Kidney (tissue), 14 donors: ENCODE measurements around the gene POLR1A. TPM values are rescaled to one million over a fixed set of nuclear protein-coding genes. Genes with fewer than 3 reads are reported as not detected.

Experiments
- DNase-seq, 5 donors: peaks; one replicate each; pipeline ENCODE4 v3.0.0-alpha.2; 2013 to 2020
- FAIRE-seq: peaks from 2 replicates; lab custom pipeline; 2012; peaks lifted over from hg19 to GRCh38; lab: Jason Lieb, UNC
- H3K27ac ChIP-seq, 2 donors: one replicate each; pipeline ENCODE4 v1.7.0; 2013; ENCODE audit warnings: low read depth in 2 of 2, low read length in 2 of 2, inconsistent platforms in 1 of 2
- H3K27me3 ChIP-seq: one replicate; pipeline ENCODE4 v1.7.1; 2013; ENCODE audit warnings: low read length, inconsistent platforms; ENCODE audit not compliant: control insufficient read depth, insufficient read depth
- H3K36me3 ChIP-seq, 3 donors: one replicate each; pipeline versions ENCODE4 v1.7.0 to v1.7.1; 2013; ENCODE audit warnings: low read length in 3 of 3, control low read depth in 1 of 3, inconsistent platforms in 1 of 3; ENCODE audit not compliant: insufficient read depth in 3 of 3, control insufficient read depth in 2 of 3
- H3K4me1 ChIP-seq, 3 donors: one replicate each; pipeline versions ENCODE4 v1.7.0 to v1.7.1; 2013; ENCODE audit warnings: low read length in 3 of 3, inconsistent platforms in 1 of 3, low read depth in 1 of 3; ENCODE audit not compliant: control insufficient read depth in 2 of 3, insufficient read depth in 2 of 3
- H3K4me3 ChIP-seq, 3 donors: one replicate each; pipeline versions ENCODE4 v1.7.0 to v1.8.1; 2013; ENCODE audit warnings: low read length in 3 of 3, control low read depth in 1 of 3, inconsistent platforms in 1 of 3
- H3K9ac ChIP-seq, 3 donors: one replicate each; pipeline versions ENCODE4 v1.7.0 to v1.7.1; 2013; ENCODE audit warnings: low read length in 3 of 3, control low read depth in 1 of 3, inconsistent platforms in 1 of 3
- H3K9me3 ChIP-seq, 3 donors: one replicate each; pipeline versions ENCODE4 v1.7.0 to v1.7.1; 2013; ENCODE audit warnings: low read length in 3 of 3, control low read depth in 1 of 3, inconsistent platforms in 1 of 3; ENCODE audit not compliant: control insufficient read depth in 2 of 3, insufficient read depth in 1 of 3
- CTCF ChIP-seq: IDR thresholded peaks from 3 replicates; pipeline ENCODE4 v1.5.1; 2012; ENCODE audit warnings: mild to moderate bottlenecking, moderate library complexity, borderline replicate concordance; ENCODE audit not compliant: insufficient read depth; ENCODE audit errors: extremely low read depth
- intact Hi-C: fragments of 100-400 bp; cut with DNase I; formaldehyde crosslinking; loops from one replicate; pipeline ENCODE4 v1.11.1; 2022
- polyA plus RNA-seq: library from polyadenylated mRNA; stranded (reverse); fragments of 350-450 nt; fragmentation: Illumina TruSeq; extraction: RNeasy Lipid Tissue Mini Kit (QIAGEN cat#74804); gene quantifications from one replicate; pipeline ENCODE4 v1.2.3, GENCODE V29; 2014; ENCODE audit warnings: low read depth, low replicate concordance; ENCODE audit not compliant: insufficient read depth
- total RNA-seq: library from RNA; stranded (reverse); fragmentation: NEBNext Ultra II Directional; extraction: Animal tissue kit (Norgen Biotek cat#: 25700); gene quantifications from one replicate; pipeline ENCODE4 v1.2.1, GENCODE V29; 2021
- donor health status: control.
- donor health status: control.
- donor health status: control.
- donor health status: control.
- donor health status: control.
- donor health status: DM: yes; HTN: yes; CAD: no.
- donor health status: Normal renal cell carcinoma (clear cell type).

Gene POLR1A
- total and polyA plus RNA-seq, 2 donors from 2014 or later = 3.4 to 33.7 TPM

DNA sequence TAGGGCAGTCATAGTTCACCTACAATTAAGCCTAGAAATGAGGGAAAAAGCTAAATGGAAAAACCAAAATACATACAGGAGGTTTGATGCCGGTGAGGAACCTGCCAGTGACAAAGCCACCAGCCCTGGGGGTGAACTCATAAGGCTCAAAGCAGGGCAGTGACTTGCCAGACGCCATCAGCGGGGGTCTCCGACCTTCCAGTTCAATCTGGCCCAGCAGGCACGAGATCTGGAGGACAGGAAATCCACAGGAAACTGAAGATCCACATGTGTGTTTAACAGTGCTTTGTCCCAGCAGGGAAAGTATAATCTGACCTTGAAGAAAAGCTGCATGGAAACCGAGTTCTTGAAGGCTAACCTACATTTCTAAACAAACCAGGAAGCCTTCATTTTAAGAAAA lies 60.1 kb downstream of the POLR1A start:
- Histone ChIP-seq H3K4me3 (no peak overlapping the region), H3K9me3 (no peaks in the 10 kb centered on the region), H3K27ac (no peak overlapping the region), H3K9ac (no peak overlapping the region), H3K4me1 (peaks cover 0 to 8% (median 0%) of the 10 kb centered on the region in 3 donors), H3K36me3 (peaks cover 4 to 50% (median 33%) of the 10 kb centered on the region in 3 donors), H3K27me3 (no peaks in the 10 kb centered on the region)
- TF ChIP-seq CTCF = no peak
- intact Hi-C loops = no loop called here
- DNase-seq (peak in 1 of 5 donors; percentile 9), FAIRE-seq (no peak)

DNA sequence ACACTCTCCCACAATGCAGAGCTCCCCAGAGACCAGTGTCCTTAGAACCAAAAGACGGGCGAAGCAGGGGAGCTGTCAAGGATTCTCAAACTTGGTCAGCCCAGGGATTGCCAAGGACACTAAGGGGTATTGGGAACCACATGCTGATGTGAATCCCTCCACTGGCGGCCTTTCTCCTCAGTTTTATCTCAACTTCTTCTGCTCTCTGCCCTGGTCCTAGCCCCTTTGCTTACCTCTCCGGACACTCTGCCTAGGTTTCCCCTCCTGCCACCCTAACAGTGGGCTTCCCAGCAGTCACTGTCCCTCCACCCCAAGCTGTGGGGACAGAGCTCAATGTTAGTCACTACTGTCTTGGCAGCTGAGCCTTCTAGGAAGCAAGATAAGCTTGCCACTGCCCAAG lies 61.1 kb downstream of the POLR1A start:
- peaks cover 0 to 8% (median 0%) of the 10 kb centered on the region in 3 donors for H3K4me1 ChIP-seq
- FAIRE-seq (no peak), DNase-seq (peak in 1 of 5 donors; percentile 7)
- H3K9me3 ChIP-seq = no peaks in the 10 kb centered on the region
- H3K27ac ChIP-seq = no peak overlapping the region
- H3K27me3 ChIP-seq = no peaks in the 10 kb centered on the region
- intact Hi-C loops = no loop called here
- TF ChIP-seq CTCF = no peak
- H3K4me3 ChIP-seq = no peak overlapping the region
- peaks cover 4 to 56% (median 33%) of the 10 kb centered on the region in 3 donors for H3K36me3 ChIP-seq
- H3K9ac ChIP-seq = no peak overlapping the region

DNA sequence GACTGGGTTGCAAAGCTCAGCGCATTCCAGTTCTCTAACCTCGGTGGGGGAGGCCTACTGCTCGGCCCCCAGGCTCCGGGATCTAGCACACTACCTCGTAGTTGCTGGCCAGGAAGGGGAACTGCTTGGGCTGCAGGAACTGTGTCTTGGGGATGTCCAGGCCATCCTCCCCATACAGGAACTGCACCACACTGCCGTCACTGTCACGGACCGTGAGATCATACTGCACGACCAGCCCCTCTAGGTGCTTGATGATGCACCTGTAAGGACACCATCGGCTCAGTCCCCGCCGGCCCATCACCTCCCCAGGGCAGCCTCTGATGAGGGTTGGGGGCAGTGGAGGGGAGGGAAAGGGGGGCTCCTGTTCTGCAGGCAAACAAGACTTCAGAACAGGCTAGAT lies 61.6 kb downstream of the POLR1A start:
- intact Hi-C loops = no loop called here
- peak in 1 of 5 donors; percentile 29 for DNase-seq

More for the DNA sequence above, 61.6 kb downstream of the POLR1A start:
- Histone ChIP-seq H3K4me1 (peaks cover 0 to 7% (median 0%) of the 10 kb centered on the region in 3 donors), H3K4me3 (no peak overlapping the region), H3K9me3 (no peaks in the 10 kb centered on the region), H3K27me3 (no peaks in the 10 kb centered on the region), H3K9ac (no peak overlapping the region), H3K27ac (no peak overlapping the region), H3K36me3 (peaks cover 5 to 59% (median 33%) of the 10 kb centered on the region in 3 donors)
- FAIRE-seq = no peak
- no peak for TF ChIP-seq CTCF
